H9 (cell line): ENCODE data around the gene THSD7B. TPM values are rescaled to one million over a fixed set of nuclear protein-coding genes. Genes with fewer than 3 reads are reported as not detected.

Source experiments
- DNase-seq: peaks from one replicate; pipeline ENCODE4 v3.0.0-alpha.2; 2017
- H2AFZ ChIP-seq: one replicate; pipeline ENCODE4 v1.6.1; 2013; ENCODE audit warnings: mild to moderate bottlenecking, low read length, control low read depth, moderate library complexity
- H2AK5ac ChIP-seq: 2 replicates; pipeline ENCODE4 v1.6.1; 2013; ENCODE audit warnings: low read length, control low read depth, mixed read lengths; ENCODE audit not compliant: insufficient read length
- H2BK120ac ChIP-seq: one replicate; pipeline ENCODE4 v1.6.1; 2013; ENCODE audit warnings: low read depth, mild to moderate bottlenecking, low read length, control low read depth, inconsistent platforms; ENCODE audit not compliant: poor library complexity, severe bottlenecking
- H2BK12ac ChIP-seq: 2 replicates; pipeline ENCODE4 v1.6.1; 2013; ENCODE audit warnings: low read length, control low read depth, mixed read lengths, low read depth; ENCODE audit not compliant: insufficient read length
- H2BK15ac ChIP-seq: 2 replicates; pipeline ENCODE4 v1.6.1; 2013; ENCODE audit warnings: low read depth, low read length, control low read depth
- H2BK20ac ChIP-seq: one replicate; pipeline ENCODE4 v1.6.1; 2013; ENCODE audit warnings: low read depth, mild to moderate bottlenecking, low read length, control low read depth, inconsistent platforms; ENCODE audit not compliant: poor library complexity, severe bottlenecking
- H2BK5ac ChIP-seq: 2 replicates; pipeline ENCODE4 v1.6.1; 2013; ENCODE audit warnings: low read length, control low read depth, mixed read lengths; ENCODE audit not compliant: insufficient read length
- H3K14ac ChIP-seq: 2 replicates; pipeline ENCODE4 v1.6.1; 2013; ENCODE audit warnings: low read length, control low read depth; ENCODE audit not compliant: insufficient read depth
- H3K18ac ChIP-seq: 2 replicates; pipeline ENCODE4 v1.6.1; 2013; ENCODE audit warnings: low read depth, mild to moderate bottlenecking, mixed read lengths, low read length, control low read depth; ENCODE audit not compliant: insufficient read length
- H3K23ac ChIP-seq: 2 replicates; pipeline ENCODE4 v1.6.1; 2013; ENCODE audit warnings: low read length, control low read depth, mixed read lengths, low read depth; ENCODE audit not compliant: insufficient read length
- H3K23me2 ChIP-seq: 2 replicates; pipeline ENCODE4 v1.6.1; 2013; ENCODE audit warnings: low read depth, mild to moderate bottlenecking, mixed read lengths, low read length, control low read depth; ENCODE audit not compliant: insufficient read length, poor library complexity, severe bottlenecking
- H3K27ac ChIP-seq: 2 replicates; pipeline ENCODE4 v1.5.1; 2013; ENCODE audit warnings: low read length, control low read depth, mixed read lengths, low read depth; ENCODE audit not compliant: insufficient read length
- H3K27me3 ChIP-seq: 2 replicates; pipeline ENCODE4 v1.6.1; 2013; ENCODE audit warnings: low read length, control low read depth, inconsistent platforms; ENCODE audit not compliant: insufficient read depth
- H3K4ac ChIP-seq: 2 replicates; pipeline ENCODE4 v1.6.1; 2013; ENCODE audit warnings: low read depth, mild to moderate bottlenecking, control low read depth, inconsistent platforms, low read length, moderate library complexity
- H3K4me1 ChIP-seq: 2 replicates; pipeline ENCODE4 v1.6.1; 2013; ENCODE audit warnings: low read length, control low read depth, inconsistent platforms; ENCODE audit not compliant: insufficient read depth
- H3K4me2 ChIP-seq: 2 replicates; pipeline ENCODE4 v1.6.1; 2013; ENCODE audit warnings: low read length, control low read depth, mixed read lengths; ENCODE audit not compliant: insufficient read length, insufficient read depth
- H3K56ac ChIP-seq: 2 replicates; pipeline ENCODE4 v1.6.1; 2013; ENCODE audit warnings: low read depth, mild to moderate bottlenecking, mixed read lengths, low read length, control low read depth; ENCODE audit not compliant: insufficient read length
- H3K79me1 ChIP-seq: 2 replicates; pipeline ENCODE4 v1.6.1; 2013; ENCODE audit warnings: low read depth, mild to moderate bottlenecking, moderate library complexity, low read length, control low read depth, inconsistent platforms; ENCODE audit not compliant: insufficient read depth, poor library complexity, severe bottlenecking
- H3K79me2 ChIP-seq: 2 replicates; pipeline ENCODE4 v1.6.1; 2013; ENCODE audit warnings: low read length, control low read depth, inconsistent platforms; ENCODE audit not compliant: insufficient read depth
- H3K9ac ChIP-seq: 2 replicates; pipeline ENCODE4 v1.6.1; 2013; ENCODE audit warnings: low read length, control low read depth, mixed read lengths; ENCODE audit not compliant: insufficient read length; ENCODE audit errors: extremely low read depth
- H3K9me3 ChIP-seq: one replicate; pipeline ENCODE4 v1.6.1; 2013; ENCODE audit warnings: low read depth, low read length, inconsistent platforms; ENCODE audit not compliant: control insufficient read depth
- H3T11ph ChIP-seq: one replicate; pipeline ENCODE4 v1.6.1; 2013; ENCODE audit warnings: mild to moderate bottlenecking, low read length, control low read depth, inconsistent platforms
- H4K20me1 ChIP-seq: one replicate; pipeline ENCODE4 v1.6.1; 2013; ENCODE audit not compliant: control insufficient read depth, insufficient read length, insufficient read depth
- H4K5ac ChIP-seq: 2 replicates; pipeline ENCODE4 v1.6.1; 2013; ENCODE audit warnings: low read depth, mild to moderate bottlenecking, mixed read lengths, low read length, control low read depth; ENCODE audit not compliant: insufficient read length
- H4K8ac ChIP-seq: replicated peaks from 2 replicates; pipeline ENCODE4 v1.6.1; 2013; ENCODE audit warnings: low read length, control low read depth, mixed read lengths, low read depth; ENCODE audit not compliant: insufficient read length
- H4K91ac ChIP-seq: 2 replicates; pipeline ENCODE4 v1.6.1; 2013; ENCODE audit warnings: low read depth, mild to moderate bottlenecking, moderate library complexity, mixed read lengths, low read length, control low read depth; ENCODE audit not compliant: insufficient read length
- H3K27ac Mint-ChIP-seq, 3 experiments: 2 replicates in 2 of 3; 3 replicates in 1 of 3; pipeline ENCODE4 v1.8.0; 2020 to 2021; ENCODE audit warnings: mixed read lengths in 3 of 3, mild to moderate bottlenecking in 1 of 3, moderate library complexity in 1 of 3
- H3K27me3 Mint-ChIP-seq: 2 replicates; pipeline ENCODE4 v1.8.0; 2021; ENCODE audit warnings: low read depth, mild to moderate bottlenecking, moderate library complexity, mixed read lengths
- H3K36me3 Mint-ChIP-seq, 3 experiments: 2 replicates in 2 of 3; 3 replicates in 1 of 3; pipeline ENCODE4 v1.8.0; 2020 to 2021; ENCODE audit warnings: low read depth in 3 of 3, mixed read lengths in 3 of 3; ENCODE audit not compliant: insufficient read depth in 1 of 3
- H3K4me1 Mint-ChIP-seq, 2 experiments: 2 replicates each; pipeline ENCODE4 v1.8.0; 2020; ENCODE audit warnings: mixed read lengths in 2 of 2
- H3K4me3 Mint-ChIP-seq, 2 experiments: 2 replicates in 1 of 2; 3 replicates in 1 of 2; pipeline ENCODE4 v1.8.0; 2020 to 2021; ENCODE audit warnings: mild to moderate bottlenecking in 2 of 2, mixed read lengths in 2 of 2, moderate library complexity in 1 of 2
- H3K9me3 Mint-ChIP-seq, 2 experiments: 2 replicates in 1 of 2; 3 replicates in 1 of 2; pipeline ENCODE4 v1.8.0; 2020; ENCODE audit warnings: mild to moderate bottlenecking in 2 of 2, mixed read lengths in 2 of 2, moderate library complexity in 1 of 2
- CTCF ChIP-seq: fragments of 200-600 bp; sonication (generic); conservative IDR thresholded peaks from 3 replicates; pipeline ENCODE4 v1.8.0; 2021; ENCODE audit warnings: antibody characterized with exemption, mild to moderate bottlenecking
- total RNA-seq: library from RNA; stranded (reverse); gene quantifications from 2 replicates; pipeline ENCODE4 v1.2.1, GENCODE V29; 2021

THSD7B gene
- total RNA-seq, 1 experiment from 2014 or later, result 0.85 TPM

GRCh38 chr2:137700681-137701080 is 935.3 kb downstream of the THSD7B start:
- Histone ChIP-seq H3K79me1 (no peaks in the 10 kb centered on the region), H3K14ac (no peak overlapping the region), H2BK15ac (no peak overlapping the region), H3K4me2 (no peak overlapping the region), H3K79me2 (no peaks in the 10 kb centered on the region), H3K56ac (no peak overlapping the region), H3K23me2 (no peaks in the 10 kb centered on the region), H2BK12ac (no peak overlapping the region), H2BK5ac (no peak overlapping the region), H4K8ac (no peak overlapping the region), H2AFZ (no peak overlapping the region), H4K91ac (no peak overlapping the region), H2BK20ac (no peak overlapping the region), H3K18ac (no peak overlapping the region), H3T11ph (no peak overlapping the region), H4K5ac (no peak overlapping the region), H3K27me3 (no peaks in the 10 kb centered on the region), H3K9ac (no peak overlapping the region), H3K23ac (no peak overlapping the region), H2BK120ac (no peak overlapping the region), H3K9me3 (no peaks in the 10 kb centered on the region), H3K4me1 (no peaks in the 10 kb centered on the region), H4K20me1 (no peaks in the 10 kb centered on the region), H3K4ac (no peak overlapping the region), H3K27ac (no peak overlapping the region), H2AK5ac (no peak overlapping the region)
- no peak for TF ChIP-seq CTCF
- no peak overlapping the region for H3K4me3 Mint-ChIP-seq
- H3K27me3 Mint-ChIP-seq, result no peaks in the 10 kb centered on the region
- H3K36me3 Mint-ChIP-seq, result peaks cover 0 to 9% (median 0%) of the 10 kb centered on the region in 3 experiments; a peak in 3 of 7 replicates
- no peak overlapping the region for H3K27ac Mint-ChIP-seq
- H3K4me1 Mint-ChIP-seq, result peaks cover 3 to 4% of the 10 kb centered on the region in 2 experiments; a peak in 1 of 4 replicates
- peaks cover 10 to 23% of the 10 kb centered on the region in 2 experiments; a peak in 4 of 5 replicates for H3K9me3 Mint-ChIP-seq
- DNase-seq, result no peak
